Measurements from ENCODE around the gene TOR1A.
A peak's percentile ranks its signal among the peaks of the same experiment; 100 is the strongest.

The TOR1A gene

GRCh38 chr9:129823935-129824601, at the start of gene TOR1A:
TSS of gene TOR1A (minus strand) at chr9:129824136. CDS start at chr9:129824085, 51 bp downstream.
- H3K4me3 ChIP-seq (ENCODE audit: low read length), result peak within 1 kb of the TSS; percentile 68
- peak; percentile 85 for DNase-seq (ENCODE audit: low read depth)
- TF ChIP-seq CTCF (conservative IDR thresholded peaks at IDR 0.05; ENCODE audit: low read depth, low read length), result no peak

GRCh38 chr9:129871046-129871445, 47.1 kb upstream of the TOR1A start:
- no peak overlapping the region for H3K4me3 ChIP-seq (ENCODE audit: low read length)
- DNase-seq (ENCODE audit: low read depth), result no peak
- TF ChIP-seq CTCF (conservative IDR thresholded peaks at IDR 0.05; ENCODE audit: low read depth, low read length), result no peak

- TF ChIP-seq CTCF (conservative IDR thresholded peaks at IDR 0.05; ENCODE audit: low read depth, low read length), result no peak
- H3K4me3 ChIP-seq (ENCODE audit: low read length), result no peak overlapping the region
Observed at GRCh38 chr9:129869585-129870501, 45.9 kb upstream of the TOR1A start.

GRCh38 chr9:129868872-129869486, 45.0 kb upstream of the TOR1A start:
- H3K4me3 ChIP-seq (ENCODE audit: low read length), result no peak overlapping the region
- TF ChIP-seq CTCF (conservative IDR thresholded peaks at IDR 0.05; ENCODE audit: low read depth, low read length), result no peak
- DNase-seq (ENCODE audit: low read depth), result no peak

More at GRCh38 chr9:129869585-129870501, 45.9 kb upstream of the TOR1A start:
- DNase-seq (ENCODE audit: low read depth), result no peak

- no peak for TF ChIP-seq CTCF (conservative IDR thresholded peaks at IDR 0.05; ENCODE audit: low read depth, low read length)
- DNase-seq (ENCODE audit: low read depth), result no peak
- no peak overlapping the region for H3K4me3 ChIP-seq (ENCODE audit: low read length)
Observed at GRCh38 chr9:129868023-129868871, 44.3 kb upstream of the TOR1A start.
